ENCODE results near the gene ACVRL1.

The ACVRL1 gene

DNA sequence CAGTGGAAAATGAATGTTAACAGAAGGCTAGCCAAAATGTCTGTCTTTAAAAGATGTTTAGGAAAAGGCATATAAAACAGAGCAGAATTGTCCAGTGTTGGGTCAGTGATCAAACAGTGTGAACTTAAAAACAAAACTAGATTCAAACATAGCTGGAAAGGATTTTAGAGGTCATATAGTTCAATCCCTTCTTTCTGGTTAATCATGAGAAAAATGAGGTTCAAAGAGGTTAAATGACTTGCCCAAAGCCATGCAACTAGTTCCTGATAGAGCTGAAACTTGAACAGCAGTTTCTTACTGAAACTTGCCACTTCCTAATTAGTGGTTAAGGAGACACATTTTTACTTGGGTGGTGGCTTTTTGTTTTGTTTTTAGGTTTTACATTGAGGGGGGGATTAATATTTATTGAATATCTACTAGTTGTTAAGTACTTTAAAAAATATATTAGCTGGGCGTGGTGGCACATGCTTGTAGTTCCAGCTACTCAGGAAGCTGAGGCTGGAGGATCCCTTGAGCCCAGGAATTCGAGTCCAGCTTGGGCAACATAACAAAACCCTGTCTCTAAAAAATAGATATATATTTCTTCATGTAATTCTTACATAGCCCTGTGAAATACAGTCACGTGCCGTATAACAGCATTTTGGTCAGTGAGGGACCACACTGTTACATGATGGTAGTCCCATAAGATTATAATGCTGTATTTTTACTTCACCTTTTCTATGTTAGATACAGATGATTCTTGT, 64.5 kb downstream of the ACVRL1 start:
- no peak for DNase-seq

DNA sequence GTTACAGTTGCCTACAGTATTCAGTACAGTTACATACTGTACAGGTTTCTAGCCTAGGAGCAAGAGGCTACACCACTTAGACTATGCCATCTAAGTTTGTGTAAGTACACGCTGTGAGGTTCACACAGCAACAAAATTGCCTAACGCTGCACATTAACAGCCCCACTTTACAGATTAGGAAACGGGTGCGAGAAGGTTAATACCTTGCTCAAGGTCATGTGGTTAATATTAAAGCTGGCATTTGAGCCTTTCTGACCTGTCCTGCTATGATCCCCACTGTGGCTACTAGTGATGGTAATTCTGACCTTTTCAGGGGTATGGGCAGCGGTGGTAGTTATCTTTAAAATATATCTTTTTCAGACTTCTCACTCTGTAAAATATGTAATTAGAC, 65.1 kb downstream of the ACVRL1 start:
- DNase-seq: no peak

GRCh38 chr12:51972849-51973273, 65.6 kb downstream of the ACVRL1 start:
- no peak for DNase-seq

Data from activated CD4-positive, alpha-beta T cell treated with anti-CD3 and anti-CD28 coated beads for 1 hour (primary cell).